H1 (cell line): Measurements from ENCODE around the gene COL27A1. TPM values are rescaled to one million over a fixed set of nuclear protein-coding genes. Genes with fewer than 3 reads are reported as not detected.
A peak's percentile ranks its signal among the peaks of the same experiment; 100 is the strongest.
"Not testable (repeated sequence)": the region's sequence is repeated elsewhere in the genome, so short reads cannot be mapped to it uniquely, and the experiment has no call there.

Experiments used
- CTCF ChIA-PET: fragments of 300-600 bp; sonication (Branson Sonifier 250); formaldehyde crosslinking; loops from one replicate; lab custom pipeline; 2021; ENCODE audit not compliant: partially characterized antibody; lab: Charles Lee
- POLR2A ChIA-PET: fragments of 300-600 bp; sonication (Branson Sonifier 250); formaldehyde crosslinking; loops from one replicate; lab custom pipeline; 2021; ENCODE audit warnings: inconsistent platforms; ENCODE audit not compliant: partially characterized antibody; lab: Charles Lee
- DNase-seq, 2 experiments: peaks; one replicate each; pipeline versions ENCODE4 v3.0.0 to v3.0.0-alpha.2; 2010 to 2022; ENCODE audit warnings: low spot score in 2 of 2, low read depth in 1 of 2, mixed read lengths in 1 of 2
- FAIRE-seq: peaks from 2 replicates; lab custom pipeline; 2011; peaks lifted over from hg19 to GRCh38; lab: Jason Lieb, UNC
- H2AFZ ChIP-seq: 2 replicates; pipeline ENCODE4 v1.8.1; 2012; ENCODE audit warnings: low read length, inconsistent platforms
- H2AK5ac ChIP-seq: 2 replicates; pipeline ENCODE4 v1.6.1; 2013; ENCODE audit warnings: low read depth, low read length
- H2BK120ac ChIP-seq: replicated peaks from 2 replicates; pipeline ENCODE3; 2013; ENCODE audit warnings: low read depth, low read length, inconsistent platforms
- H2BK12ac ChIP-seq: 2 replicates; pipeline ENCODE4 v1.6.1; 2013; ENCODE audit warnings: low read depth, low read length
- H2BK15ac ChIP-seq: 2 replicates; pipeline ENCODE4 v1.6.1; 2013; ENCODE audit warnings: low read length
- H2BK20ac ChIP-seq: 2 replicates; pipeline ENCODE4 v1.6.1; 2013; ENCODE audit warnings: low read length
- H2BK5ac ChIP-seq: 2 replicates; pipeline ENCODE4 v1.6.1; 2013; ENCODE audit warnings: low read depth, low read length
- H3K14ac ChIP-seq: 2 replicates; pipeline ENCODE4 v1.6.1; 2013; ENCODE audit warnings: inconsistent platforms; ENCODE audit not compliant: insufficient read length
- H3K18ac ChIP-seq: 2 replicates; pipeline ENCODE4 v1.6.1; 2013; ENCODE audit warnings: low read length; ENCODE audit errors: extremely low read depth
- H3K23ac ChIP-seq: 2 replicates; pipeline ENCODE4 v1.6.1; 2013; ENCODE audit warnings: inconsistent platforms; ENCODE audit not compliant: insufficient read length
- H3K23me2 ChIP-seq: 2 replicates; pipeline ENCODE4 v1.6.1; 2013; ENCODE audit warnings: low read depth, low read length
- H3K27ac ChIP-seq: 2 replicates; pipeline ENCODE4 v1.6.1; 2011; ENCODE audit warnings: low read depth, low read length, inconsistent platforms
- H3K27me3 ChIP-seq, 4 experiments: replicated peaks in 1 of 4; 1 replicate in 1 of 4; 2 replicates in 3 of 4; pipeline versions ENCODE4 v1.6.1 to v1.8.1; 2011 to 2013; ENCODE audit warnings: low read length in 3 of 4, mild to moderate bottlenecking in 3 of 4, inconsistent platforms in 2 of 4, mixed read lengths in 2 of 4, moderate library complexity in 1 of 4; ENCODE audit not compliant: control insufficient read depth in 3 of 4, insufficient read depth in 3 of 4; ENCODE audit errors: extremely low read depth in 1 of 4
- H3K36me3 ChIP-seq, 4 experiments: 2 replicates each; pipeline versions ENCODE4 v1.6.1 to v1.8.1; 2011 to 2013; ENCODE audit warnings: mild to moderate bottlenecking in 4 of 4, low read length in 3 of 4, moderate library complexity in 2 of 4, control low read depth in 1 of 4, inconsistent platforms in 1 of 4; ENCODE audit not compliant: insufficient read depth in 4 of 4, control insufficient read depth in 2 of 4
- H3K4ac ChIP-seq: replicated peaks from 2 replicates; pipeline ENCODE3; 2013; ENCODE audit warnings: low read length, low read depth, mixed read lengths, inconsistent platforms; ENCODE audit not compliant: insufficient read length
- H3K4me1 ChIP-seq, 4 experiments: replicated peaks in 1 of 4; 1 replicate in 1 of 4; 2 replicates in 3 of 4; pipeline versions ENCODE4 v1.6.1 to v1.8.1; 2011 to 2013; ENCODE audit warnings: low read length in 3 of 4, inconsistent platforms in 2 of 4, mixed read lengths in 1 of 4; ENCODE audit not compliant: insufficient read depth in 4 of 4, control insufficient read depth in 3 of 4
- H3K4me2 ChIP-seq, 2 experiments: 2 replicates each; pipeline versions ENCODE4 v1.6.1 to v1.8.1; 2011 to 2013; ENCODE audit warnings: low read depth in 2 of 2, low read length in 2 of 2, control low read depth in 1 of 2, inconsistent platforms in 1 of 2, mild to moderate bottlenecking in 1 of 2; ENCODE audit not compliant: insufficient read depth in 1 of 2
- H3K4me3 ChIP-seq, 4 experiments: fragments of 200-600, 300-600 bp in 1 of 4; sonication (generic), shearing (Covaris generic), sonication (Bioruptor Twin) in 1 of 4; 2 replicates each; pipeline versions ENCODE4 v1.5.1 to v1.8.1; 2011 to 2016; ENCODE audit warnings: low read length in 4 of 4, low read depth in 3 of 4, control low read depth in 2 of 4, inconsistent platforms in 2 of 4, mild to moderate bottlenecking in 2 of 4, mixed read lengths in 1 of 4, moderate library complexity in 1 of 4; ENCODE audit not compliant: insufficient read depth in 2 of 4; ENCODE audit errors: extremely low read depth in 1 of 4
- H3K56ac ChIP-seq: replicated peaks from 2 replicates; pipeline ENCODE3; 2013; ENCODE audit warnings: low read depth, mild to moderate bottlenecking, mixed read lengths, low read length, inconsistent platforms; ENCODE audit not compliant: insufficient read length
- H3K79me1 ChIP-seq: 2 replicates; pipeline ENCODE4 v1.6.1; 2013; ENCODE audit warnings: low read depth, low read length, control low read depth
- H3K79me2 ChIP-seq, 2 experiments: 2 replicates each; pipeline versions ENCODE4 v1.6.1 to v1.8.1; 2012 to 2013; ENCODE audit warnings: low read length in 2 of 2, mild to moderate bottlenecking in 2 of 2, inconsistent platforms in 1 of 2; ENCODE audit not compliant: insufficient read depth in 2 of 2, control insufficient read depth in 1 of 2
- H3K9ac ChIP-seq, 4 experiments: replicated peaks in 1 of 4; 1 replicate in 1 of 4; 2 replicates in 3 of 4; pipeline versions ENCODE4 v1.6.1 to v1.8.1; 2011 to 2013; ENCODE audit warnings: low read depth in 3 of 4, low read length in 3 of 4, control low read depth in 2 of 4, mild to moderate bottlenecking in 2 of 4, moderate library complexity in 2 of 4, inconsistent platforms in 1 of 4; ENCODE audit errors: extremely low read depth in 1 of 4
- H3K9me3 ChIP-seq, 2 experiments: 2 replicates each; pipeline versions ENCODE4 v1.6.1 to v1.8.1; 2012 to 2013; ENCODE audit warnings: mild to moderate bottlenecking in 2 of 2, moderate library complexity in 2 of 2, control low read depth in 1 of 2, inconsistent platforms in 1 of 2, low read depth in 1 of 2, low read length in 1 of 2, mixed read lengths in 1 of 2; ENCODE audit not compliant: insufficient read depth in 2 of 2
- H4K20me1 ChIP-seq, 2 experiments: replicated peaks in 1 of 2; 2 replicates each; pipeline versions ENCODE3 to v1.8.1; 2011 to 2013; ENCODE audit warnings: inconsistent platforms in 2 of 2, low read length in 2 of 2, mild to moderate bottlenecking in 1 of 2; ENCODE audit not compliant: insufficient read depth in 2 of 2, control insufficient read depth in 1 of 2
- H4K5ac ChIP-seq: 2 replicates; pipeline ENCODE4 v1.6.1; 2013; ENCODE audit warnings: low read length, low read depth, mixed read lengths, inconsistent platforms; ENCODE audit not compliant: insufficient read length
- H4K8ac ChIP-seq: 2 replicates; pipeline ENCODE4 v1.8.0; 2013; ENCODE audit warnings: mild to moderate bottlenecking, moderate library complexity, low read length, inconsistent platforms; ENCODE audit not compliant: insufficient read depth; ENCODE audit errors: extremely low read depth
- H4K91ac ChIP-seq: replicated peaks from 2 replicates; pipeline ENCODE3; 2013; ENCODE audit warnings: low read length, mixed read lengths, inconsistent platforms; ENCODE audit not compliant: insufficient read length
- WGBS, 2 experiments: shearing (Covaris generic) in 1 of 2; methylation state at CpG; one replicate each; pipeline versions ENCODE4 v1.1.6 to v1.1.7; 2013 to 2015; ENCODE audit warnings: low lambda C conversion rate in 2 of 2, mixed read lengths in 2 of 2, inconsistent platforms in 1 of 2, low coverage in 1 of 2, missing lambda C conversion rate in 1 of 2; ENCODE audit not compliant: insufficient replicate concordance in 2 of 2, insufficient coverage in 1 of 2, insufficient read length in 1 of 2; ENCODE audit errors: extremely low coverage in 1 of 2, missing lambda C conversion rate in 1 of 2; 5-methylcytosine and 5-hydroxymethylcytosine counted together
- polyA plus RNA-seq, 7 experiments: library from polyadenylated mRNA; depleted of rRNA in 3 of 7; stranded (reverse) in 5 of 7; unstranded in 2 of 7; fragments of >200 nt in 5 of 7; fragments of 200-250 nt in 2 of 7; gene quantifications; 1 replicate in 5 of 7; 2 replicates in 1 of 7; 4 replicates in 1 of 7; pipeline versions ENCODE4 v1.2.1 to v1.2.3, GENCODE V29; 2011 to 2013; ENCODE audit warnings: missing spikeins in 2 of 7, mixed read lengths in 2 of 7
- total RNA-seq: library from RNA; stranded (reverse); fragmentation: NEBNext Ultra II Directional; extraction: Animal tissue kit (Norgen Biotek cat#: 25700); gene quantifications from 2 replicates; pipeline ENCODE4 v1.2.1, GENCODE V29; 2021

Gene COL27A1
- total and polyA plus RNA-seq, 2 of the 8 experiments (the other 6 are each of a cell fraction or from before 2014, with no cell fraction given), result 15.1 to 22.8 TPM

- H2BK12ac ChIP-seq, H2BK20ac ChIP-seq, H4K20me1 ChIP-seq, H3K27me3 ChIP-seq, H3K56ac ChIP-seq, H3K4me3 ChIP-seq, H3K79me1 ChIP-seq, H3K14ac ChIP-seq, H3K9me3 ChIP-seq, H3K18ac ChIP-seq, DNase-seq, H2BK120ac ChIP-seq, H3K23me2 ChIP-seq, H3K4me2 ChIP-seq, H2AFZ ChIP-seq, H2BK5ac ChIP-seq, H3K4ac ChIP-seq, CTCF ChIA-PET, H4K91ac ChIP-seq, H3K9ac ChIP-seq, H4K8ac ChIP-seq, FAIRE-seq, H3K23ac ChIP-seq, H3K27ac ChIP-seq, H3K4me1 ChIP-seq, H2AK5ac ChIP-seq, H3K36me3 ChIP-seq, H4K5ac ChIP-seq, H3K79me2 ChIP-seq: not testable (repeated sequence)
- 93% methylated on average over 10 of the region's 10 CpGs; no CpG with 5 or more reads in 1 of the 2 experiments for WGBS, 2 experiments
- POLR2A ChIA-PET, result interaction anchor here (1.1 kb wide), 1 partner anchor 8 kb away, joined by 3 read pairs; no protein-coding TSS in a partner anchor
- 0 out of 2 replicates have a peak overlapping the region, but pooled peaks have one; percentile 8 for H2BK15ac ChIP-seq
Observed at GRCh38 chr9:114328357-114328820, 173.1 kb downstream of the COL27A1 start.

GRCh38 chr9:114328937-114329624, 173.7 kb downstream of the COL27A1 start:
- H3K9ac ChIP-seq, H3K27me3 ChIP-seq, H3K56ac ChIP-seq, H3K14ac ChIP-seq, CTCF ChIA-PET, H2BK12ac ChIP-seq, H2BK20ac ChIP-seq, FAIRE-seq, H3K79me2 ChIP-seq, POLR2A ChIA-PET, H4K8ac ChIP-seq, H2BK15ac ChIP-seq, H4K20me1 ChIP-seq, H3K79me1 ChIP-seq, H4K5ac ChIP-seq, H3K18ac ChIP-seq, H3K23ac ChIP-seq, H2AFZ ChIP-seq, H2BK120ac ChIP-seq, H3K36me3 ChIP-seq, H3K4me3 ChIP-seq, H3K4me2 ChIP-seq, H3K27ac ChIP-seq, H3K4me1 ChIP-seq, H3K4ac ChIP-seq, H3K9me3 ChIP-seq, DNase-seq, H2BK5ac ChIP-seq, H4K91ac ChIP-seq, H2AK5ac ChIP-seq, H3K23me2 ChIP-seq: not testable (repeated sequence)
- WGBS, 2 experiments, result 96% methylated on average over 10 of the region's 12 CpGs; no CpG with 5 or more reads in 1 of the 2 experiments
